Esophagus squamous epithelium (tissue), 4 donors: ENCODE results near the gene PDF.

ENCODE experiments used
- POLR2A ChIP-seq, 4 donors: fragments of 450-650 bp; IDR thresholded peaks; one replicate each; pipeline ENCODE4 v1.6.1; 2017; ENCODE audit warnings: antibody characterized with exemption in 4 of 4, mild to moderate bottlenecking in 4 of 4, moderate library complexity in 3 of 4
- TF ChIP-seq, protein P1 (sequence below), 6 experiments: fragments of 450-650 bp in 4 of 6; fragments of 200-600 bp in 2 of 6; sonication (generic) in 2 of 6; IDR thresholded peaks; one replicate each; pipeline ENCODE4 v1.5.1; 2016 to 2019; ENCODE audit warnings: antibody characterized with exemption in 6 of 6, mild to moderate bottlenecking in 4 of 6, moderate library complexity in 4 of 6

DNA sequence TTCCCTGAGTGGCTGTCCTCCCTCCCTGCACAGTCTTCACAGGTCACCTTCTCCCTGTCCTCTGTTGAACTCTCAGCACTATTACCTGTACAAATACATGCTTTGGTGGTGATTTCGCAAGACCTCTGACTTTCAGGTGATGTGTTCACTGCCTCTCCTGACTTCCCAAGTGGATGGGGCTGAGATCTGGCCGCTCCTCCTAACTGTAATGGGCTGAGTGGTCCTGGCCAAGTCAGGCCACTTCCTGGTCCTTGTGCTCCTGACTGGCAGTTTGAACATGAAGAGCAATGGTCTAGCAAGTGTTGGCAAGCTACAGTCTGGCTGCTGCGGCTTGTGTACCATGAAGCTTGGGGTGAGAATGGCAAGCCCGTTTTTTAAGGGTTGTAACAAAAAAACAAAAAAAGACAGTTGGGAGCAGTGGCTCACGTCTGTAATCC, 32.9 kb upstream of the PDF start:
- TF ChIP-seq POLR2A (IDR thresholded peaks at IDR 0.05): no peak
- TF ChIP-seq, protein P1, sequence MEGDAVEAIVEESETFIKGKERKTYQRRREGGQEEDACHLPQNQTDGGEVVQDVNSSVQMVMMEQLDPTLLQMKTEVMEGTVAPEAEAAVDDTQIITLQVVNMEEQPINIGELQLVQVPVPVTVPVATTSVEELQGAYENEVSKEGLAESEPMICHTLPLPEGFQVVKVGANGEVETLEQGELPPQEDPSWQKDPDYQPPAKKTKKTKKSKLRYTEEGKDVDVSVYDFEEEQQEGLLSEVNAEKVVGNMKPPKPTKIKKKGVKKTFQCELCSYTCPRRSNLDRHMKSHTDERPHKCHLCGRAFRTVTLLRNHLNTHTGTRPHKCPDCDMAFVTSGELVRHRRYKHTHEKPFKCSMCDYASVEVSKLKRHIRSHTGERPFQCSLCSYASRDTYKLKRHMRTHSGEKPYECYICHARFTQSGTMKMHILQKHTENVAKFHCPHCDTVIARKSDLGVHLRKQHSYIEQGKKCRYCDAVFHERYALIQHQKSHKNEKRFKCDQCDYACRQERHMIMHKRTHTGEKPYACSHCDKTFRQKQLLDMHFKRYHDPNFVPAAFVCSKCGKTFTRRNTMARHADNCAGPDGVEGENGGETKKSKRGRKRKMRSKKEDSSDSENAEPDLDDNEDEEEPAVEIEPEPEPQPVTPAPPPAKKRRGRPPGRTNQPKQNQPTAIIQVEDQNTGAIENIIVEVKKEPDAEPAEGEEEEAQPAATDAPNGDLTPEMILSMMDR (IDR thresholded peaks at IDR 0.05): no peak
